Nephron progenitor cell (in vitro differentiated cells): ENCODE measurements around the gene UBL5.

Source experiments
- DNase-seq: peaks from one replicate; pipeline ENCODE4 v3.0.0; 2021
- H3K27ac Mint-ChIP-seq: 2 replicates; pipeline ENCODE4 v1.8.0; 2021; ENCODE audit warnings: mild to moderate bottlenecking, moderate library complexity, mixed read lengths
- H3K27me3 Mint-ChIP-seq: 2 replicates; pipeline ENCODE4 v1.8.0; 2021; ENCODE audit warnings: mild to moderate bottlenecking, low read depth, mixed read lengths; ENCODE audit not compliant: poor library complexity
- H3K36me3 Mint-ChIP-seq: 2 replicates; pipeline ENCODE4 v1.8.0; 2021; ENCODE audit warnings: low read depth, mixed read lengths
- H3K4me1 Mint-ChIP-seq: 2 replicates; pipeline ENCODE4 v1.8.0; 2021; ENCODE audit warnings: mixed read lengths
- H3K4me3 Mint-ChIP-seq: 2 replicates; pipeline ENCODE4 v1.8.0; 2021; ENCODE audit warnings: mild to moderate bottlenecking, moderate library complexity, mixed read lengths
- H3K9me3 Mint-ChIP-seq: 2 replicates; pipeline ENCODE4 v1.8.0; 2021; ENCODE audit warnings: mild to moderate bottlenecking, moderate library complexity, mixed read lengths
- TF ChIP-seq, protein P1 (sequence below): fragments of 200-600 bp; sonication (generic); IDR thresholded peaks from 2 replicates; pipeline ENCODE4 v1.5.0; 2021; ENCODE audit warnings: antibody characterized with exemption

UBL5 gene

DNA sequence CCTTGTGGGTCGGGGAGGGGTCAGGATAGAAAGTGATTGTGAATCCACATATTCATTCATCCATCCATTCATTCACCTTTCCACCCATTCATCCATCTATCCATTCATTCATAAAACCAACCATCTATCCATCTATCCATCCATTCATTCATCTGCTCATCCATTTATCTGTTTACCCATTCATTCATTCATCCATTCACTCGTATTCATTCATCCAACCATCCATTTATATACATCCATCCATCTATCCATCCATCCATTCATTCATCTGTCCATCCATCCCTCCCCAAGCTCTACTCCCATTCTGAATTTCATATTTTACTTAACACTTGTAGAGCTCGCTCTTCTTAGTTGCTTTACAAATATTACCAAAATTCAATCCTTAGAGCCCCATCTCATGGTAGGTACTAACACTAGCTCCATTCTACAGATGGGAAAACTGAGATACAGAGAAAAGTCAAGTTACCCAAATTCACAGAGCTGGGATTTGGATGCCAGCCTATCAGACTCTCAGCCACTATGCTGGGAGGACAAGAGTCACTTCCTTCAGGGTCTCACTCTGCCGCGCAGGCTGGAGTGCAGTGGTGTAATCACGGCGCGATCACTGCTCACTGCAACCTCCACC, 45.0 kb downstream of the UBL5 start:
- TF ChIP-seq, protein P1, sequence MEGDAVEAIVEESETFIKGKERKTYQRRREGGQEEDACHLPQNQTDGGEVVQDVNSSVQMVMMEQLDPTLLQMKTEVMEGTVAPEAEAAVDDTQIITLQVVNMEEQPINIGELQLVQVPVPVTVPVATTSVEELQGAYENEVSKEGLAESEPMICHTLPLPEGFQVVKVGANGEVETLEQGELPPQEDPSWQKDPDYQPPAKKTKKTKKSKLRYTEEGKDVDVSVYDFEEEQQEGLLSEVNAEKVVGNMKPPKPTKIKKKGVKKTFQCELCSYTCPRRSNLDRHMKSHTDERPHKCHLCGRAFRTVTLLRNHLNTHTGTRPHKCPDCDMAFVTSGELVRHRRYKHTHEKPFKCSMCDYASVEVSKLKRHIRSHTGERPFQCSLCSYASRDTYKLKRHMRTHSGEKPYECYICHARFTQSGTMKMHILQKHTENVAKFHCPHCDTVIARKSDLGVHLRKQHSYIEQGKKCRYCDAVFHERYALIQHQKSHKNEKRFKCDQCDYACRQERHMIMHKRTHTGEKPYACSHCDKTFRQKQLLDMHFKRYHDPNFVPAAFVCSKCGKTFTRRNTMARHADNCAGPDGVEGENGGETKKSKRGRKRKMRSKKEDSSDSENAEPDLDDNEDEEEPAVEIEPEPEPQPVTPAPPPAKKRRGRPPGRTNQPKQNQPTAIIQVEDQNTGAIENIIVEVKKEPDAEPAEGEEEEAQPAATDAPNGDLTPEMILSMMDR: no peak
- no peak overlapping the region for H3K27ac Mint-ChIP-seq
- no peaks in the 10 kb centered on the region for H3K9me3 Mint-ChIP-seq
- no peaks in the 10 kb centered on the region for H3K36me3 Mint-ChIP-seq
- H3K27me3 Mint-ChIP-seq: no peaks in the 10 kb centered on the region
- H3K4me3 Mint-ChIP-seq: no peak overlapping the region
- peaks cover 34% of the 10 kb centered on the region for H3K4me1 Mint-ChIP-seq
- no peak for DNase-seq

DNA sequence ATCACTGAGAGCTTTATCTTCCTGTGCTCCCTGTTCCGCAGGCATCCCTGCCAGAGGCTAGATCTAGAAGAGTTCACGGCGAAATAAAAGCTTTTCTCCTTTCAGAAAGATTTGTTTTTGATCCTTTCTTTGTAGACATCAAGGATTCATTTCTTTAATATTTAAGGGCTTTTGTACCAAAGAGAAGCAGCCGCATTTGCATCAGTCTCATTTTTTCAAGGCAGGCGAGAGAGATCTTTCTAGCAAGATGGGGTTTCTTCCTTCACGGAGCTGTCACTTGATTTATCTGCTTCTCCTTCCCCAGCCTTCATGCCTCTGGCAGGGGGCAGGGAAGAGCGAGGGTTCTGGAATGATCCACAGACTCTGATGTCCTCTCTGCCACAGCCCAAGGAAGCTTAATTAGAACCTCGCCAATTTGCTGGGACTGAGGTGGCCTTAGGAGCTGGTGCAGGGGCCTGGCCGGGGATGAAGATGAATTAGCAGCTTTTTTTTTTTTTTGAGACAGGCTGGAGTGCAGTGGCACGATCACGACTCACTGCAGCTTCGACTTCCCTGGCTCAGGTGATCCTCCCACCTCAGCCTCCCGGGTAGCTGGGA, 47.4 kb downstream of the UBL5 start:
- no peaks in the 10 kb centered on the region for H3K9me3 Mint-ChIP-seq
- TF ChIP-seq, protein P1: no peak
- peak; percentile 17 for DNase-seq
- peak overlapping the region; percentile 96 for H3K27ac Mint-ChIP-seq
- H3K4me3 Mint-ChIP-seq: peak overlapping the region; percentile 26
- H3K27me3 Mint-ChIP-seq: no peaks in the 10 kb centered on the region
- peaks cover 34% of the 10 kb centered on the region for H3K4me1 Mint-ChIP-seq
- H3K36me3 Mint-ChIP-seq: no peaks in the 10 kb centered on the region

DNA sequence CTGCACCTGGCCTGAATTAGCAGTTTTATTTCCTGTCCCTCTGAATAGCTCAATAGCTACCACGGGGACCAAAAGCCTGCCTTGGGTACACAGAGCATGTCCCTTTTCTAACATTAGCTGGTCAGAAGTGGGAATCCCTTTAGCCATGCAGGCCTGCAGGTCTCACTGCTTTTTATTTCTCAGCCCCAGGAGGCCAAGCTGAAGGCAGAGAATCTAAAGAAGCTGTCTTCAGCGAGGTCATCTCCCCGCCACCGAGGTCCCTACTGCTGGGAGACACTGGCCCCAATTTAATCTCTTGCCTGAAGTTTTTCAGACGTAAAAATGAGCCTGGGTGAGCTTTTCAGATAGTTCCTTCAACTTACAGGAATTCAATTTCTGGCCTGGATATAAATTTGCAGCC, 48.1 kb downstream of the UBL5 start:
- no peaks in the 10 kb centered on the region for H3K27me3 Mint-ChIP-seq
- no peaks in the 10 kb centered on the region for H3K36me3 Mint-ChIP-seq
- peak overlapping the region; percentile 87 for H3K27ac Mint-ChIP-seq
- no peak overlapping the region for H3K4me3 Mint-ChIP-seq
- TF ChIP-seq, protein P1: no peak
- H3K9me3 Mint-ChIP-seq: no peaks in the 10 kb centered on the region
- H3K4me1 Mint-ChIP-seq: peaks cover 34% of the 10 kb centered on the region
- DNase-seq: no peak

DNA sequence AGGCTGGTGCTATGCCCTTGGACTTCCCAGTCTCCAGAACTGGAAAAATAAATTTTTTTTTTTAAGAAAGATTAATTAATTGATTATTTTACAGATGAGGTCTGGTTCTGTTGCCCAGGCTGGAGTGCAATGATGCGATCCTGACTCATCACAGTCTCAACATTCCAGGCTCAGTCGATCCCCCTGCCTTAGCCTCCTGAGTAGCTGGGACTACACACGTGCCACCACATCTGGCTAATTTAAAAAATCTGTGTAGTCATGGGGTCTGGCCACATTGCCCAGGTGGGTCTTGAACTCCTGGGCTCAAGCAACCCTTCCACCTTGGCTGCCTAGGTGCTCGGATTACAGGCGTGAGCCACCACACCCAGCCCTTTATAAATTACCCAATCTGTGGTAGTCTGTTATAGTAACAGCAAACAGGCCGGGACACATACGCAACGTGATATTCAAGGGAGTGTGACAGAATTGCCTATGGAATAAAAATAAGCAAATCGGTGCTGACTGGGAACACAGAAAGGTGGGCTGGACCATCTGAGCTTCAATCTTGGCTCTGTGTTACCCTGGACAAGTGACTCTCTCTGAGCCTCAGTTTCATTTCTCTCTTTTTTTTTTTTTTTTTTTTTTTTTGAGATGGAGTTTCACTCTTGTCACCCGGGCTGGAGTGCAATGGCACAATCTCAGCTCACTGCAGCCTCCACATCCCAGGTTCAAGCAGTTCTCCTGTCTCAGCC, 50.2 kb downstream of the UBL5 start:
- Mint-ChIP-seq H3K36me3 (no peaks in the 10 kb centered on the region), H3K27me3 (no peaks in the 10 kb centered on the region), H3K4me1 (peaks cover 24% of the 10 kb centered on the region), H3K4me3 (no peak overlapping the region), H3K27ac (no peak overlapping the region), H3K9me3 (no peaks in the 10 kb centered on the region)
- DNase-seq: no peak
- TF ChIP-seq, protein P1: no peak

DNA sequence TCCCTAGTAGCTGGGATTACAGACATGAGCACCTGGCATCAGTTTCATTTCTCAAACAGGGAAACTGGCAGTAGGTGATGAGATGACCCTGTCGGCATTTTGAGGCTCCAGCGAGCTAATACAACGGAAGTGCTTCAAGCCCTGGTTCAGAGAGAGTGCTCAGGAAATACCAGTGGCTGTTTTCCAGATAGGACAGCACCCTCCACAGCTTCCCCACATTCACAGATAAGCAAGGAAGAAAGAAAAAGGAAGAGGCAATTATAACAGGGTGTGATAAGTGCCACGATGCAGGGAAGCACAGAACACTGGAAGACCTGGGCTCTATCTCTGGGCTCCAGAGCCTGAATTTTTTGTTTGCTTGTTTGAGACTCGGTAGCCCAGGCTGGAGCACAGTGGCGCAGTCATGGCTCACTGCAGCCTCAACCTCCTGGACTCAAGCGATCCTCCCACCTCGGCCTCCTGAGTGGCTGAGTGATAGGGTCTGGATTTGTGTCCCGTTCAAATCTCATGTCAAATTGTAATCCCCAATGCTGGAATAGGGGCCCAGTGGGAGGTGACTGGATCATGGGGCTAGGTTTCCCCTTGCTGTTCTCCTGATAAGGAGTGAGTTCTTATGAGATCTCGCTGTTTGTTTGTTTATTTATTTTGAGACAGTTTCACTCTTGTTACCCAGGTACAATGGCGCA, 50.9 kb downstream of the UBL5 start:
- H3K4me1 Mint-ChIP-seq: peaks cover 31% of the 10 kb centered on the region
- H3K27me3 Mint-ChIP-seq: no peaks in the 10 kb centered on the region
- no peak overlapping the region for H3K27ac Mint-ChIP-seq
- H3K9me3 Mint-ChIP-seq: no peaks in the 10 kb centered on the region
- no peaks in the 10 kb centered on the region for H3K36me3 Mint-ChIP-seq
- no peak for DNase-seq
- TF ChIP-seq, protein P1: no peak
- no peak overlapping the region for H3K4me3 Mint-ChIP-seq
